ENCODE results near the gene HNRNPUL2. TPM values are rescaled to one million over a fixed set of nuclear protein-coding genes. Genes with fewer than 3 reads are reported as not detected.

Gene HNRNPUL2
- total RNA-seq, 1 donor from 2014 or later = 58.6 TPM

DNA sequence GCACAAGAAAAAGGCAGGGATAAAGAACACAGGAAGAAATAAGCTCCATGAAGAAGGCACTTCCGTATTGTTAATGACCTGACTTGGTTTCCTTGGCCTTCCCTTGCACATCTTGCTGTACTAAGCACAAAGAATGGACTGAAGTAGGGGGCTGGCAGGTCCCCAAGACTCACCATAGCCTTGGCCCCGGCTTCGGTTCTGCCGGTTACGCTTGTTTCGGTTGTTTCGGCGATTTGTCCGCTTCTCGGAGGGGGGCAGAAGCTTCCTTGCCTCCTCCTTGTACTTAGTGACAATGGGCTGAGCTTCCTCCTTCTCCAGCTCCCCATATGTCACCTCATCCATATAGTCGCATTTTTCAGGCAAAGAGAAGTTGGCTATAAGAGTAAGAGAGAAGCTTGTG is 10.4 kb downstream of the HNRNPUL2 start:
- TF ChIP-seq CTCF (IDR thresholded peaks at IDR 0.05; ENCODE audit: partially characterized antibody, unreplicated experiment) = no peak
- H3K4me1 Mint-ChIP-seq (ENCODE audit: low read depth, unreplicated experiment) = peaks cover 2% of the 10 kb centered on the region
- peaks cover 3% of the 10 kb centered on the region for H3K27me3 Mint-ChIP-seq (ENCODE audit: unreplicated experiment)
- no peak overlapping the region for H3K4me3 Mint-ChIP-seq (ENCODE audit: unreplicated experiment)
- no peak overlapping the region for H3K27ac Mint-ChIP-seq (ENCODE audit: unreplicated experiment)
- DNase-seq = no peak
- peaks cover 8% of the 10 kb centered on the region for H3K36me3 Mint-ChIP-seq (ENCODE audit: unreplicated experiment)
- peaks cover 5% of the 10 kb centered on the region for H3K9me3 Mint-ChIP-seq (ENCODE audit: unreplicated experiment)

GRCh38 chr11:62716206-62716605 is 11.1 kb downstream of the HNRNPUL2 start:
- Mint-ChIP-seq H3K27ac (ENCODE audit: unreplicated experiment) (no peak overlapping the region), H3K9me3 (ENCODE audit: unreplicated experiment) (peaks cover 5% of the 10 kb centered on the region), H3K4me3 (ENCODE audit: unreplicated experiment) (peak overlapping the region; percentile 65), H3K4me1 (ENCODE audit: low read depth, unreplicated experiment) (peaks cover 2% of the 10 kb centered on the region), H3K36me3 (ENCODE audit: unreplicated experiment) (peaks cover 8% of the 10 kb centered on the region), H3K27me3 (ENCODE audit: unreplicated experiment) (peaks cover 3% of the 10 kb centered on the region)
- no peak for DNase-seq
- no peak for TF ChIP-seq CTCF (IDR thresholded peaks at IDR 0.05; ENCODE audit: partially characterized antibody, unreplicated experiment)

- DNase-seq = no peak
- H3K27me3 Mint-ChIP-seq (ENCODE audit: unreplicated experiment) = peaks cover 3% of the 10 kb centered on the region
- H3K4me3 Mint-ChIP-seq (ENCODE audit: unreplicated experiment) = no peak overlapping the region
- H3K36me3 Mint-ChIP-seq (ENCODE audit: unreplicated experiment) = peaks cover 5% of the 10 kb centered on the region
- H3K27ac Mint-ChIP-seq (ENCODE audit: unreplicated experiment) = no peak overlapping the region
- H3K9me3 Mint-ChIP-seq (ENCODE audit: unreplicated experiment) = peaks cover 5% of the 10 kb centered on the region
- TF ChIP-seq CTCF (IDR thresholded peaks at IDR 0.05; ENCODE audit: partially characterized antibody, unreplicated experiment) = no peak
- peaks cover 2% of the 10 kb centered on the region for H3K4me1 Mint-ChIP-seq (ENCODE audit: low read depth, unreplicated experiment)
Observed at GRCh38 chr11:62715150-62716130, 11.8 kb downstream of the HNRNPUL2 start.

GRCh38 chr11:62713343-62713742 is 13.9 kb downstream of the HNRNPUL2 start:
- DNase-seq = no peak
- Mint-ChIP-seq H3K27ac (ENCODE audit: unreplicated experiment) (peak overlapping the region; percentile 64), H3K27me3 (ENCODE audit: unreplicated experiment) (peaks cover 6% of the 10 kb centered on the region), H3K4me1 (ENCODE audit: low read depth, unreplicated experiment) (peaks cover 8% of the 10 kb centered on the region), H3K36me3 (ENCODE audit: unreplicated experiment) (peaks cover 5% of the 10 kb centered on the region), H3K9me3 (ENCODE audit: unreplicated experiment) (peaks cover 14% of the 10 kb centered on the region), H3K4me3 (ENCODE audit: unreplicated experiment) (no peak overlapping the region)
- no peak for TF ChIP-seq CTCF (IDR thresholded peaks at IDR 0.05; ENCODE audit: partially characterized antibody, unreplicated experiment)

DNA sequence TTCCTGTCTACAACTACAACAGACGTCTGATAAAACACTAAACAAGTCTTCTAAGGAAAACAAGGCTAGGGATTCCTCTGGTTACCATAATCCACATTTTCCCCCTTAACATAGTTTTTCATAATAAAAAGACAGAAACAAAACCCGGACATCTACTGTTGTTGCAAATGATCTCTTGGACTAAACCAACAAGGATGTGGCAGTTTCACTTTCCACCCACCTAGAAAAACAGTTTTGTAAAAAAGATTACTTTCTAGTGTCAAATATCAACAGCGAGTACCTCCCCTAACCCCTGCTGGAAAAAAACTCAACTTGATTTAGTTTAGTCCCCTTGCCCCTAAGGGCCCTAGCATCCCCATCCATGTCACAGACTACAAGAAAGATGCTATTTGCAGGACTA is 14.4 kb downstream of the HNRNPUL2 start:
- Mint-ChIP-seq H3K36me3 (ENCODE audit: unreplicated experiment) (no peaks in the 10 kb centered on the region), H3K27me3 (ENCODE audit: unreplicated experiment) (peaks cover 6% of the 10 kb centered on the region), H3K27ac (ENCODE audit: unreplicated experiment) (peak overlapping the region; percentile 15), H3K9me3 (ENCODE audit: unreplicated experiment) (peaks cover 12% of the 10 kb centered on the region), H3K4me3 (ENCODE audit: unreplicated experiment) (no peak overlapping the region), H3K4me1 (ENCODE audit: low read depth, unreplicated experiment) (peaks cover 6% of the 10 kb centered on the region)
- DNase-seq = no peak
- TF ChIP-seq CTCF (IDR thresholded peaks at IDR 0.05; ENCODE audit: partially characterized antibody, unreplicated experiment) = no peak

Measured in glutamatergic neuron (in vitro differentiated cells).